Peyer's patch (tissue), 4 donors: ENCODE data around the gene RGS21. TPM values are rescaled to one million over a fixed set of nuclear protein-coding genes. Genes with fewer than 3 reads are reported as not detected.

ENCODE experiments used
- DNase-seq, 3 donors: peaks; one replicate each; pipeline ENCODE4 v3.0.0-alpha.2; 2017 to 2019
- H3K27ac ChIP-seq, 4 donors: fragments of 200-600 bp; sonication (generic); one replicate each; pipeline ENCODE4 v1.5.1; 2016 to 2019
- H3K27me3 ChIP-seq, 2 donors: fragments of 200-600 bp; sonication (generic); one replicate each; pipeline ENCODE4 v1.5.1; 2019
- H3K36me3 ChIP-seq, 3 donors: fragments of 200-600 bp; sonication (generic); one replicate each; pipeline ENCODE4 v1.5.1; 2016 to 2019
- H3K4me1 ChIP-seq, 4 donors: fragments of 200-600 bp; sonication (generic); one replicate each; pipeline ENCODE4 v1.5.1; 2016 to 2019
- H3K4me3 ChIP-seq, 4 donors: fragments of 200-600 bp; sonication (generic); 1 replicate in 3 of 4; 2 replicates in 1 of 4; pipeline ENCODE4 v1.5.1; 2016 to 2019; ENCODE audit warnings: mild to moderate bottlenecking in 1 of 4
- H3K9me3 ChIP-seq, 4 donors: fragments of 200-600 bp; sonication (generic); one replicate each; pipeline ENCODE4 v1.5.1; 2016 to 2019; ENCODE audit warnings: mild to moderate bottlenecking in 1 of 4
- CTCF ChIP-seq, 6 experiments: fragments of 450-650 bp in 4 of 6; fragments of 200-600 bp in 2 of 6; sonication (generic) in 1 of 6; IDR thresholded peaks; one replicate each; pipeline ENCODE4 v1.5.1; 2017 to 2019; ENCODE audit warnings: antibody characterized with exemption in 6 of 6, mild to moderate bottlenecking in 3 of 6, moderate library complexity in 1 of 6
- POLR2A ChIP-seq, 2 donors: fragments of 450-650 bp; IDR thresholded peaks; one replicate each; pipeline ENCODE4 v1.5.1; 2017; ENCODE audit warnings: antibody characterized with exemption in 2 of 2, mild to moderate bottlenecking in 2 of 2, moderate library complexity in 2 of 2
- total RNA-seq, 4 donors: library from RNA; depleted of rRNA; stranded (reverse); fragments of >200 nt; gene quantifications; one replicate each; pipeline ENCODE4 v1.1.0, GENCODE V29; 2016

The RGS21 gene
- total RNA-seq, 4 donors from 2014 or later = not detected

DNA sequence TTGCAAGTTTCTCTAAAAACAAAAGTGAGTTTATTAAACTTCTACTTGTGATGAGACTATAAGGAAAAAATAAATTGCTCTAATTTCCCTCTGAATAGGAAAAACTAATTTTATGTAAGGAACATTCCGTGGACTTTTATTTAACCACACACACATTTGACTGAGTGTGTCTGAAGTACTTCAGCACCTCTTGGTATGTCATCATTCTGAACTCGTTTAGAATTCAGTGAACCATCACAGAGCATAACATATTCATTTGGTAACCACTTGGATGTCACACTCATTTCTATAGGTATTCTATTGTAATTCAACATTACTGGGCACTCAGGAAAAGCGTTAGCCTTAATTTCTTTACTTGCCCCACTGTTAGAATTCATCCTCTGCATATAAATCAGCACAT, 79.1 kb downstream of the RGS21 start:
- Histone ChIP-seq H3K27me3 (no peaks in the 10 kb centered on the region), H3K9me3 (no peaks in the 10 kb centered on the region), H3K36me3 (no peaks in the 10 kb centered on the region), H3K4me3 (no peak overlapping the region), H3K4me1 (no peaks in the 10 kb centered on the region), H3K27ac (no peak overlapping the region)
- DNase-seq = no peak
- no peak for TF ChIP-seq CTCF (IDR thresholded peaks at IDR 0.05)
- TF ChIP-seq POLR2A (IDR thresholded peaks at IDR 0.05) = no peak

DNA sequence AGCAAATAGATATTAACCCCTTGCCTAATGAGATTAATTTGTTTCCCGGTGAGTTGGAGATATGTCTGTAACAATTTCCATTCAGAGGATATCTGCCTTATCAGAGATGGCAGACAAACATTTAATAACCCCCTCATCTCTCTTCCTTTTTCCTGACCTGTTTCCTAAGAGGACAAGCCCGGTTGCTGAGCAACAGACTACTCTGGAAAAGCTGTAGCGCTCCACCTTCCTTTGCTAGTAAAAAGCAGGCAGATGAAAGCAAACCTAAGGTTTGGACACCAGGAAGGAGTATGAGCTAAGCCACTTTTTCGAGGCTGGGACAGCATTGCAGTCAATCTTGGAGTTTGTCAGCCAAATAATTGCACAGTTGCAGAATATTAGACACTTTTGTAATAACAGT, 82.4 kb downstream of the RGS21 start:
- peaks cover 0 to 5% (median 0%) of the 10 kb centered on the region in 4 donors for H3K4me1 ChIP-seq
- H3K9me3 ChIP-seq = no peaks in the 10 kb centered on the region
- H3K27ac ChIP-seq = no peak overlapping the region
- H3K27me3 ChIP-seq = no peaks in the 10 kb centered on the region
- DNase-seq = no peak
- TF ChIP-seq CTCF (IDR thresholded peaks at IDR 0.05) (no peak), POLR2A (IDR thresholded peaks at IDR 0.05) (no peak)
- no peak overlapping the region for H3K4me3 ChIP-seq
- no peaks in the 10 kb centered on the region for H3K36me3 ChIP-seq

GRCh38 chr1:192401825-192402224, 85.0 kb downstream of the RGS21 start:
- peaks cover 0 to 5% (median 0%) of the 10 kb centered on the region in 4 donors for H3K4me1 ChIP-seq
- no peaks in the 10 kb centered on the region for H3K9me3 ChIP-seq
- H3K27me3 ChIP-seq = no peaks in the 10 kb centered on the region
- no peak for TF ChIP-seq CTCF (IDR thresholded peaks at IDR 0.05)
- TF ChIP-seq POLR2A (IDR thresholded peaks at IDR 0.05) = no peak
- H3K27ac ChIP-seq = no peak overlapping the region
- H3K4me3 ChIP-seq = no peak overlapping the region
- H3K36me3 ChIP-seq = no peaks in the 10 kb centered on the region
- no peak for DNase-seq

DNA sequence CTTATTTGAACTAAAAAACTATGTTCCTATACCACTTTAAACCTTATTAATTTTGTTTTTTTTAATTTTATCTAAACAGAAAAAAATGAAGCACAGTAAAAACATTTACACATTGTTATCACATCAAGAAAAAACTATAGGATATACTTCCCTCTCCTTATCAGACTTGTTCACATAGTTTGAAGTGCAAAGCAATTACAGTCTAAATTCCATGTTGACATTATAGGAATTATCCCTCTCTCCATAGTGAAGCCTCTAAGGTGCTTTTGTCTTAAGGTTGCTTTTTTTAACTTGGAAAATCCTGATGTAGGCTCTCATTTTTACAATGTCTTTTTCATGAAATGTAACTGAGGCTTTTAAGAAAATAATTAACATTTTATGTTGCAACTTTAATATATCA, 85.8 kb downstream of the RGS21 start:
- DNase-seq = no peak
- Histone ChIP-seq H3K4me1 (peaks cover 0 to 5% (median 0%) of the 10 kb centered on the region in 4 donors), H3K4me3 (no peak overlapping the region), H3K27ac (no peak overlapping the region), H3K36me3 (no peaks in the 10 kb centered on the region), H3K27me3 (no peaks in the 10 kb centered on the region), H3K9me3 (no peaks in the 10 kb centered on the region)
- TF ChIP-seq CTCF (IDR thresholded peaks at IDR 0.05) (no peak), POLR2A (IDR thresholded peaks at IDR 0.05) (no peak)

DNA sequence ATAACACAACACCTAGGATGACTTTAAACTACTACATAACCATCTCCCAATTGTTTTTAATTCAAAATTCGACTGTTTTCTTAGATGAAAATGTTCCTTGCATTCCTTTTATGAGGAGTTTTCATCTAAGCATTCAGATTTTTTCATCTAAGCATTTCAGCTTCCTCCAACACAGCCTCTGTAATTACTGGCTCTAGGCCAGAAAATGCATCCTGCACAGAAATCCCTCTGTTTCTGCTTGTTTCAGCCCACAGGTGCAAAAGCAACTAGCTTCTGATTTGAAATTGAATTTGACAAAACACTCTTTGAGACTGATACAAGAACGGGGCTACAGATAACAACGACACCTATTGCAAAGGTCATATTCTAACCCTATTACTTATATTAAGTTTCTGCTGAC, 90.4 kb downstream of the RGS21 start:
- Histone ChIP-seq H3K4me3 (no peak overlapping the region), H3K27me3 (no peaks in the 10 kb centered on the region), H3K27ac (no peak overlapping the region), H3K9me3 (no peaks in the 10 kb centered on the region), H3K4me1 (no peaks in the 10 kb centered on the region), H3K36me3 (no peaks in the 10 kb centered on the region)
- no peak for DNase-seq
- TF ChIP-seq POLR2A (IDR thresholded peaks at IDR 0.05) (no peak), CTCF (IDR thresholded peaks at IDR 0.05) (no peak)

Other genes with a start within 250 kb of the RGS21 start
- 1 to 10 TPM in 1 of 4 donors, under 1 TPM in 2, not detected in 1; 0.35 to 8.3 (median 0.80) TPM for gene RGS18, start 158.5 kb upstream of the RGS21 start, total RNA-seq